ENCODE results near the gene COQ3.
A peak's percentile ranks its signal among the peaks of the same experiment; 100 is the strongest.

COQ3 gene

GRCh38 chr6:99393698-99394531, at the start of gene COQ3:
Gene COQ3 (minus strand): TSS chr6:99394195. CDS start chr6:99394179, 16 bp downstream.
- peak; percentile 95 for DNase-seq

GRCh38 chr6:99434702-99435530, 40.9 kb upstream of the COQ3 start:
- DNase-seq, result peak; percentile 47

GRCh38 chr6:99432877-99433276, 38.9 kb upstream of the COQ3 start:
- DNase-seq, result peak; percentile 80

- DNase-seq, result no peak
Observed at GRCh38 chr6:99431901-99432300, 37.9 kb upstream of the COQ3 start.

GRCh38 chr6:99427988-99428387, 34.0 kb upstream of the COQ3 start:
- no peak for DNase-seq

- no peak for DNase-seq
Observed at GRCh38 chr6:99426451-99426757, 32.4 kb upstream of the COQ3 start.

- peak; percentile 97 for DNase-seq
Observed at GRCh38 chr6:99425647-99426450, 31.9 kb upstream of the COQ3 start.

- DNase-seq, result peak; percentile 99
Observed at GRCh38 chr6:99424761-99425646, 31.0 kb upstream of the COQ3 start, which contains the start of gene PNISR. Gene PNISR (minus strand): TSS chr6:99425308. CDS start chr6:99414659, 10,649 bp downstream.

- no peak for DNase-seq
Observed at GRCh38 chr6:99424022-99424421, 30.0 kb upstream of the COQ3 start.

- no peak for DNase-seq
Observed at GRCh38 chr6:99422912-99423311, 28.9 kb upstream of the COQ3 start.

- no peak for DNase-seq
Observed at GRCh38 chr6:99416892-99417767, 23.1 kb upstream of the COQ3 start.

GRCh38 chr6:99416226-99416625, 22.2 kb upstream of the COQ3 start:
- no peak for DNase-seq

GRCh38 chr6:99415446-99415845, 21.5 kb upstream of the COQ3 start:
- no peak for DNase-seq

- DNase-seq, result no peak
Observed at GRCh38 chr6:99412065-99412464, 18.1 kb upstream of the COQ3 start.

- DNase-seq, result no peak
Observed at GRCh38 chr6:99409672-99410071, 15.7 kb upstream of the COQ3 start.

GRCh38 chr6:99407076-99407475, 13.1 kb upstream of the COQ3 start:
- DNase-seq, result no peak

GRCh38 chr6:99402448-99402847, 8.5 kb upstream of the COQ3 start:
- no peak for DNase-seq

- DNase-seq, result no peak
Observed at GRCh38 chr6:99397287-99397686, 3.3 kb upstream of the COQ3 start.

GRCh38 chr6:99393366-99393697, 663 bp downstream of the COQ3 start:
- DNase-seq, result no peak

- no peak for DNase-seq
Observed at GRCh38 chr6:99390896-99391295, 3.1 kb downstream of the COQ3 start.

- DNase-seq, result no peak
Observed at GRCh38 chr6:99384507-99384906, 9.5 kb downstream of the COQ3 start.
